ENCODE data around the gene WWC1.
A peak's percentile ranks its signal among the peaks of the same experiment; 100 is the strongest.

The WWC1 gene

DNA sequence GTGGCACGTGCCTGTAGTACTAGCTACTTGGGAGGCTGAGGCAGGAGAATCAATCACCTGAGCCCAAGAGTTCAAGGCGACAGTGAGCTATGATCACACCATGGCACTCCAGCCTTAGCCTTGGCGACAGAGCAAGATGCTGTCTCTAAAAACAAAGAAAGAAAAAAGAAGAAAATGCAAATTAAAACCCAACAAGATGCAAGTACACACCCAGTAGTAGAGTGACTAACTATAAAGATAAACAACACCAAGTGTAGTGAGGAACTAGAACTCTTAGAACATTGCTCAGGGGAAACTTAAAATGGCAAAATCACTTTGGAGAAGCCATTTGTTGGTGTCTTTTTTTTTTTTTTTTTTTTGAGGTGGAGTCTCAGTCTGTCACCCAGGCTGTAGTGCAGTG, 160.1 kb downstream of the WWC1 start:
- no peak for DNase-seq

DNA sequence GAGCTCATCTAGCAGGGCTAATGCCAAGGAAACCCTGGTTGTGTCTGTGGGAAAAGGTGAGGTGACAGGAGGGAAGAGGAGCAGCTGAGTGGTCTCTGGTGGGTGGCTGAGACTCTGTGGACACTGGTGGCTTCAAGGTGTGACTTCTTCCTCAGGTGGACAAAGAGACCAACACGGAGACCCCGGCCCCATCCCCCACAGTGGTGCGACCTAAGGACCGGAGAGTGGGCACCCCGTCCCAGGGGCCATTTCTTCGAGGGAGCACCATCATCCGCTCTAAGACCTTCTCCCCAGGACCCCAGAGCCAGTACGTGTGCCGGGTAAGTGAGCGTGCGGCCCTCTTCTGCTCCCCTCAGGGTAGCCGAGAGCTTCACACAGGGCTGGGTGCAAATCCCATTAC, 163.8 kb downstream of the WWC1 start:
- no peak for DNase-seq

DNA sequence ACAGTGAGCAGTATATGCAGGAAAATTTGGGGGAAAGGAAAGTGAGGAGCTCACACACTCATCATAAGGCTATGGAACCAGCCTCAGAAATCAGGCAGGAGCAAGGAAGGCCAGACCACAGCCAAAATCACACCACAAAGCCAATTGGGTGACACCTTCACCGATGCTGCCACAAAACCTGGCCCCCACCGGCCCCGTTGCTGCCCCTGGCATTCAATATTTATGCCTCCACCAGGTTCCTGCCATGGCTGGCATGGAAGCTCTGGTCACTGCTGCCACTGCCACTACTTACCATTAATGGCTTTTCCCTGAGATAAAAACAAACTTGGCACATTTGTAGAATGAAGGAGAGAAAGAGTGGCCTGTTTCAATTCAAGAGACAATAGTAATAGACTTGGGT, 166.1 kb downstream of the WWC1 start:
- no peak for DNase-seq

DNA sequence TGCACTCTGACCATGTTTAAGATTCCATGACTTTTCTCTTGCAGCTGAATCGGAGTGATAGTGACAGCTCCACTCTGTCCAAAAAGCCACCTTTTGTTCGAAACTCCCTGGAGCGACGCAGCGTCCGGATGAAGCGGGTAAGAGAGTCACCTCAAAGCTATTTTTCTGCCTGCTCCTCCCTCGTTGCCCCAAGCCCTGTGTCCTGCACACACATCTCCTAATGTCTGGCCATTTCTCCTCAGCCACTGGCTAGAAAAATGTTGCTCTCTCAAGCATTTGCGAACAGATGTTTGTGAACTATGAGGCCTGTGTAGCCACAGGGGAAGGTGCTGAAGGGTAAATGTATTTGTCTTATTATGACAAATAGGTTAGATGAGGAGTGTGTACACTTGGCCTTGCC, 169.2 kb downstream of the WWC1 start:
- no peak for DNase-seq

DNA sequence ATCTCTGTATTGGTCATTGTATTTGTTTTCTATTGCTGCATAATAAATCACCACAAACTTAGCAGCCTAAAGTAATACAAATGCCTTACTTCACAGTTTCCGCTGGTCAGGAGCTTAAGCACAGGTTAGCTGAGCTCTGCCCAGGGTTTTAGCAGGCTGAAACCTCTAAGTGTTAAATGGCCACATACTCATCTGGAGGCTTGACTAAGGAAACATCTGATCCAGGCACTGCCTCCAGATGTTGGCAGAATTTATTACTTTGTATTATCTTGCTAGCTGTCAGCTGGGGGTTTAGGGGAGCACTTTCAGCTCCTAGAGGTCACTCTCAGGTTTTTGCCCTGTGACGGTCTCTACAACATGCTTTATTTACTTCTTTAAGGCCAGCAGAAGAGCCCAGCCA, 171.6 kb downstream of the WWC1 start:
- no peak for DNase-seq

DNA sequence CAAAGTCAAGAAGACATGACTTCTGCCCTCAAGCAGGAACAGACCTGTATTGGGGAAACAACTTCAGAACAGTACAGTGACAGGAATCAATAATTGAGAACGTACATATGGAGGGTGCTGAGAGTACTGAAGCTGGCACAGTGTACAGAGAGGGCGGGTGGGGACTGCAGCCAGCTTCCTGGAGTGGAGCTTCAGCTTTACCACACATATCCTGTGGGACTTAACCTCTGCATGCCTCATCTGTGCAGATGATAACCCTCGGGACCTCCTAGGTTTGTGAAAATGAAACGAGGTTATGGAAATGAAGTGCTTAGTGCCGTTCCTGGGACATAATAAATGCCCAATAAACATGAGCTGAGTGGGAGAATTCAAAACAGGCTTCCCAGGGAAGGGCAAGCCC, 172.8 kb downstream of the WWC1 start:
- no peak for DNase-seq

DNA sequence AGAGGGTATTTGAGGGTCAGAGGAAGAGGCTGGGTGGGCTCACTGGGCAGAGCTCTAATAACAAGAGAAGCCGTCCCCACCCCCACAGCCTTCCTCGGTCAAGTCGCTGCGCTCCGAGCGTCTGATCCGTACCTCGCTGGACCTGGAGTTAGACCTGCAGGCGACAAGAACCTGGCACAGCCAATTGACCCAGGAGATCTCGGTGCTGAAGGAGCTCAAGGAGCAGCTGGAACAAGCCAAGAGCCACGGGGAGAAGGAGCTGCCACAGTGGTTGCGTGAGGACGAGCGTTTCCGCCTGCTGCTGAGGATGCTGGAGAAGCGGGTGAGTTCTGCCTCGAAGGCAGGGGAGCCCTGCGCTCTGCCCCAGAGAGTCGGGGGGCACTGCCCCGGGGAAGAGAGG, 173.2 kb downstream of the WWC1 start:
- DNase-seq: no peak

DNA sequence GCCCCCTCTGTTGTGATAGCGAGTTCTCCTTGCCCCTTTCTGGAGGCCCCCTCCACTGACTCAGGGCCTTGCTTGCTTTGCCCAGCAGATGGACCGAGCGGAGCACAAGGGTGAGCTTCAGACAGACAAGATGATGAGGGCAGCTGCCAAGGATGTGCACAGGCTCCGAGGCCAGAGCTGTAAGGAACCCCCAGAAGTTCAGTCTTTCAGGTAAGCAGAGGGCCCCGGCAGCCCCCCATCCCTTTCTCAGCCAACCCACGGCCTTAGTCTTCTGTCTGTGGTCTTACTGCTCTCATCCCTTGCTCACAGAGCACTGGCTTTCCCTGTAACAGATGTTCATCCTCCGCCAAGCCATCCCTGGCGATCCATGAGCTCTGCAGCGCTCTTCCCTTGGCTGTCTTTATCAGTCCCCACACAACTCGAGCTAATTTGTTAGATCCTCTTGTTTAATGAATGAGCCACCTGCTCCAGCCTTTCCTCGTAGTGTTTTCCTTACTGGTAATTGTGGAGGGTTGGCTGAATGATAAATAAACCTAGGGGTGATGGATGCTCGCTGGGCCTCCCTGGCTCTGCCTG, 176.4 kb downstream of the WWC1 start:
- no peak for DNase-seq

DNA sequence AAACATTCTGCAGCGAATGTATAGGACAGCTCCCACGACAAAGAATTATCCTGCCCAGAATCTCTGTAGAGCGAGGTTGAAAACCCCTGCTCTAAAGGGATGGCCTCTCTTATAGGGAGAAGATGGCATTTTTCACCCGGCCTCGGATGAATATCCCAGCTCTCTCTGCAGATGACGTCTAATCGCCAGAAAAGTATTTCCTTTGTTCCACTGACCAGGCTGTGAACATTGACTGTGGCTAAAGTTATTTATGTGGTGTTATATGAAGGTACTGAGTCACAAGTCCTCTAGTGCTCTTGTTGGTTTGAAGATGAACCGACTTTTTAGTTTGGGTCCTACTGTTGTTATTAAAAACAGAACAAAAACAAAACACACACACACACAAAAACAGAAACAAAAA, 177.4 kb downstream of the WWC1 start:
- DNase-seq: no peak

DNA sequence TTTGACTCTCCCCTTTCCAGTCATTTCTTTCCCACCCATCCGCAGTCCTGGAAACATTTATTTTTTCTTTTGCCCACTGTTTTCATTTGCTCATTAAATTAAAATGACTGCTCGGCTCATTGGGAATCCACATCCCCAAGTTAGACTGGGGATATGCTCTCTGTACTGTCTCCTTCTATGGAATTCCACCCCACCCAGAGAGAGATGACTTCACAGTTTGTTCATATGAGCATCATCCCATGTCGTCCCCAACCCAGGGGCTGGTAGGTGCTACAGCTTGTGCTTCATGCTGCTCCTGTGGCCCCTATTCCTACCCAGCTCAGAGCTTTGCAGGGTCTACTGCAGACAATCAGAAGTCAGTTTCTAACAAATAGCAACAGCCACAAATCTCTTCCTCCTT, 178.4 kb downstream of the WWC1 start:
- no peak for DNase-seq

DNA sequence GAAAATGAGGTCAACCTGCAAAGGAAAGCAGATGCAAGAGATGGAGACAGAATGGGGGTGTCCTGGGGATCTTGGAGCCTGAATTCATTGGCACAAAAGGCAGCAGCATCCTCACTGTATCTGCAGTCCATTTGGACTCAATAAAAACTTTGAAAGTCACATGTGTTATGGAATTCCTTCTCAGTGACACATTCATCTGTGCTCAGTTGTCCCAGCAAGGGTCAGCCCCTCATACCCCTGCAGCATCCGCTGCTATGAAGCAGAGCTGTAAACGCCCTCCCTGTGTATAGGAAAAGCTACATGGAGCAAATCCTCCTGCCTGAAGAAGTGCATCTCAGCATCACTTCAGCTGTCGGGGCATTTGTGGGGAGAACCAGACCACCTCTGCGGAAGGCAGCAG, 180.3 kb downstream of the WWC1 start:
- no peak for DNase-seq

DNA sequence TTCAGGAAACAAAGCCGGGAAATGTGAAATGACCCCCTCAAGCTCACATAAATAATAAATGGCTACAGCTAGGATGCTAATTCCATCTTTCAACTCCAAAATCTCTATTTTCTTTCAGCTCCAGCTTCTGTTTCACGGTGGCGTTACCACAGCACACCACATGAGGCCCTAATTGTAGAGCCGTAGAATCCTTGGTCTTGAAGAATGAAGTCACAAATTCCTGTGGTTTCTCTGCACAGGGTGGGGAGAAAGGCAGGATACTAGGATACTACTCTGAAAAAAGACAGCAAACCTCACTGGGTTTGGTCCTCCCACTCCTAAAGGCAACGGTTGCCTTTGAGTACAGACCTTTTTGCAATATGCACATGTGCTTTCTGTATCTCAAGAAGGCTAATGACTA, 180.9 kb downstream of the WWC1 start:
- DNase-seq: no peak

DNA sequence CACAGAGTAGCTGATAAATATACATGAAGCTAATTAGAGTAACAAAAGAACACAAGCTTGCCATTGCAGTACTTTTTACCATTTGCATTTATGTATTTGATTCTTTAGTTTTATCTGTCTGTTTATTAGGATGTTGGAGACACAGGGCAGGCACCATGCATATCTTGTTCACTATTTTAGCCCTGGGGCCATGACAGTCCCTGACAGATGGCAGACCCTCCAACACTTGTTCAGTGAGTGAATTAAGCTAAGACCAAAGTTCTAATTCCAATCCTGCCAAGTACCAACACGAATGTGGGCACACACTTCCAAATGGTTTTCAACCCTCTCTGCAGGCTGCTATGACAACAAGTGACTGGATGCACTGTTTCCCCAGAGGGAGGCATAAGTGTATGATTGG, 182.9 kb downstream of the WWC1 start:
- DNase-seq: no peak

DNA sequence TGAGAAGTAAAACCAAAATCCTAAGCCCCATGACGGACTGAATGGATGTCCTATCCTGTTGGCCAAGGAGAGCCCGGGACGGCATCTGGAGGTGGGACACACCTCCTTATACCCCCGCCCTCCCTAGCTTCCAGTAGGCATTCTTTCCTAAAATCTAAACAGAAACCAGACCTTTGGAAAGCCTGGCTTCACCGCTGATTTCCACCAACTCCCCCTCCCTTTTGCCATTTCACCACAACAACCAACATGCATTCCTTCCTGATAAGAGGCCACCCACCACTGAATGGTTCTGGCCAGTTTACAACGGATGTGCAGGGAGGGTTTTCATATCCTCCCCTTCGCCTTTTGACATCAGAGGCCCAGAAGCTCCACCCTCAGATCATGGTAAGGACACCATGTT, 185.6 kb downstream of the WWC1 start:
- DNase-seq: peak; percentile 81

DNA sequence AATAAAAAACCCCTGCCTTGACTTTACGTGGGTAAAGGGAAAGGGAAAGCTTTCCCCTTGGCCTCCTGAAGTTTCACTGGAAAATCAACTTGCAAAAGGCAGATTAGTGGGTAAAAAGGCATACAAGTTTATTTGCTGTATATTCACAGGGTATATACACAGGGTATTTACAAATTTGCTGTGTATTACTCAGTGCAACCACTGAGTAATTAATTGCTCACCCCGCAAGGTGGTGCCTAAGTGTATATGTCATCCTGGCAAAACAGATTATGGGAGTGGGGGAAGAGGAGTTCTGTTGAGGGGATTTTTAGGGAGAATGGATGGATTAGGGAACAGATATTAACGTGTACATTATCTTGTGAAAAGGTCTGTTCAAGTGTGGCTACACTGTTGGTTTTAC, 187.7 kb downstream of the WWC1 start:
- no peak for DNase-seq

DNA sequence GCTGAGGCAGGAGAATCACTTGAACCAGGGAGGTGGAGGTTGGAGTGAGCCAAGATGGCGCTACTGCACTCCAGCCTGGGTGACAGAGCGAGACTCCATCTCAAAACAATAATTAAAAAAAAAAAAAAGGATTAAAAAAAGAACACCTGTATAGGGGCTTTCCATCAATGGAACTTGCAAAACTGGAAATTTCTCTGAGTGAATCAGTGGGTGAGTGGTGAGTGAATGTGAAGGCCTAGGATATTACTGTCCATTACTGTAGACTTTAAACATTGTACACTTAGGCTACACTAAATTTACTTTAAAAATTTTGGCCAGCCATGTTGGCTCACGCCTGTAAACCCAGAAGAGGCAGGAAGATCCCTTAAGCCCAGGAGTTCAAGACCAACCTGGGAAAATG, 189.2 kb downstream of the WWC1 start:
- no peak for DNase-seq

DNA sequence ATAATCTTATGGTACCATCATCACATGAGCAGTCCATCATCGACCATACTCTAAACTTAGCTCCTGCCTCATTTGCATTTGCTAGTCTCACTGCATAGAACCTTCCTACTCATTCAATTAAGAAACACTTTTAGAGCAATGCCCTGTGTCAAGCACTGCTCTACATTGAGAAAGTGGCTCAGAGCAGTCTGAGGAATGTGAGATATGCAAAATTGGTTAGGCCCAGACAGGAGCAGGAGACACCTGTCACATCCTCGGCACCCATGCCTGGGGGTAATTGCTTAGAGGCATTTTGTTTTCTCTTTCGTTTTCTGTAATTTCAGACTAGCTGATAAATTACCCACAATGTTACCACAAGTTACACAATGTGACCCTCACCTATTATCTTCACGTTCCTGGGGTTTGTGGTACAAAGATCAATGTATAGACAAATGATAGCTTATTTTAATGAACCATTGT, 189.9 kb downstream of the WWC1 start:
- peak; percentile 14 for DNase-seq

DNA sequence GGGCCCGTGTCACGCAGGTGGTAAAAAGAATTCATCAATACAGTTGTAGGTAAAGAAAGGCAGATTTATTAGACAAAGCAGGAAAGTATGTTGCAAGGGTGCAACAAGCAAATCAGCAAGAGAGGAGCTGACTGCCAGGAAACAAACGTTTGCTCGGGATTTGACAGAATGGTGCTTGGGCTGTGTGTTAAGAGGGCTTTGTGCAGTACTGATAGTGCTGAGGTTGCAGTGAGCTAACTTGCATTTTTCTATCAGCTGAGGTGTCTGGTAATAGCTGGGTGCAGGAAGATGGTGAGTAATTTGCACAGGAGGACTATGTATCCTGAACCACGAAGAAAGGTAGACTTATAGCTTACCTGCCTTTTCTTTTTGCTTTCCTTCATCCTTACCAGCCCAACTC, 190.9 kb downstream of the WWC1 start:
- no peak for DNase-seq

DNA sequence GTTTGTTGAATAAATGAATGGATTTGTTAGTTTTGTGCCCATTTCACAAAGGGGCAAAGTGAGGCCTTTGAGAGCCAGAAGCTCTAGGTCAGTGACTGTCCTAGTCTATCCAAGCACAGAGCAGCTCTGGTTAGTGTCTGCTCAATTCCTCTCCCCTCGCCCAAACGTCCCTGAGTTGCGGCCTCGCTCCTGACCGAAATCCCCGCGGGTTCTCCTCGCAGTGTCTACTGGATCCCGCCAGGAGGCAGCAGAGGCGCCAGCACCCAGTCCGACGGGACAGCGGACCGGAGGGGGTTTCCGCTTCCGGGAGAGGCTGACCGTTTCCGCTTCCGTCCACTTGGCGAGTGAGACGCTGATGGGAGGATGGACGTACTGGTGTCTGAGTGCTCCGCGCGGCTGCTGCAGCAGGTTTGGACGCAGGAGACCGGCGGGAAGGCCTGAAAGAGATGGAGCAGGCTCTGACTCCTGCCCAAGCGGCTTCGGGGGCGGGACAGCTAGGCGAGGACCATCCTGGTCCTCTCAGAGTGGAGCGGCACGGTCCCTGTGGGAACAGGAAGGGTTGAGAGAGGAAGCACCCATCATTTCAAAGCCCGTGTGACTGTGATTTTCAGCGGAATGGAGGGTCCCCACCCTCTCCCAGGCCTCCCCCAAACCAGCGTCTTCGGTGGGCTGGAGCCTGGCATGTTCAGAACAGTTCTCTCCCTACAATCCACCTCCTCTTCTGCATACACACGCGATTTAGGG, 194.9 kb downstream of the WWC1 start, which contains the start of gene RARS1:
TSS of gene RARS1 (plus strand) at position 336 of the 744 bp plus-strand sequence. CDS start at position 364, 28 bp downstream.
- DNase-seq: peak; percentile 96

DNA sequence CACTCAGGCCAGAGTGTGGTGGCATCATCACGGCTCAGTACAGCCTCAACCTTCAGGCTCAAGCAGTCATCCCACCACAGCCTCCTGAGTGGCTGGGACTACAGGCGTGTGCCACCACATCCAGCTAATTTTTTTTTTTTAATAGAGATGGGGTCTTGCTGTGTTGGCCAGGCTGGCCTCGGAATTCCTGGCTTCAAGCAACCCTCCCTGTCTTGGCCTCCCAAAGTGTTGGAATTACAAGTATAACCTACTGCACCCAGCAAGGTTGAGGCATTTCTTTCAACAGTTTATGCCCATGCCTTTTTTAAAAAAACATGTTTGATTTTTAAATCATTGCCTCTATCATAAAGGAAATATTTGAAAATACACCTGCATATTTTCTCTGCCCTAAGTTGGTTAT, 197.6 kb downstream of the WWC1 start:
- DNase-seq: no peak

DNA sequence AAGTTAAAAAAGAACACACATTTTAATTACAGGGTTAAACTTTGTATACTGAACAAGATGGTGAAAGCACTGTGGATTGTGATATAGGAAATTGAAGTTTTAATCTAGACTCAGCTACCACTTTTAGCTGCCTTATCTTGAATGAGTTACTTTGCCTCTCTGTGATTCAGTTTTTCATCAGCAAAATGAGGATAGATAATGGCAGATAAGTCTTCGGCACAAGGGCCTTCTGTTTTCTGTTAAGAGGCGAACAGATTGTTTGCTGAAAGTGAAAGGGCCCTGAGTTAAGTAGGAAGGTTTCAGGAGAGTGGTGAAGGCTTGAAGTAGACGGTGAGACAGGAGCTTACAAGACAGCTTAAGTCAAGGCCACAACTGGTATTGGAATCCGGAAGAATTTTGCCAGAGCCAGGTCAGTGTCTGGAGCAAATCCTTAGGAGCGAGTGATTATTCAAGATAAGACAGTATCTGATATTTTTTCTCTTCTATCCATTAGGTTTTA, 202.7 kb downstream of the WWC1 start:
- no peak for DNase-seq

DNA sequence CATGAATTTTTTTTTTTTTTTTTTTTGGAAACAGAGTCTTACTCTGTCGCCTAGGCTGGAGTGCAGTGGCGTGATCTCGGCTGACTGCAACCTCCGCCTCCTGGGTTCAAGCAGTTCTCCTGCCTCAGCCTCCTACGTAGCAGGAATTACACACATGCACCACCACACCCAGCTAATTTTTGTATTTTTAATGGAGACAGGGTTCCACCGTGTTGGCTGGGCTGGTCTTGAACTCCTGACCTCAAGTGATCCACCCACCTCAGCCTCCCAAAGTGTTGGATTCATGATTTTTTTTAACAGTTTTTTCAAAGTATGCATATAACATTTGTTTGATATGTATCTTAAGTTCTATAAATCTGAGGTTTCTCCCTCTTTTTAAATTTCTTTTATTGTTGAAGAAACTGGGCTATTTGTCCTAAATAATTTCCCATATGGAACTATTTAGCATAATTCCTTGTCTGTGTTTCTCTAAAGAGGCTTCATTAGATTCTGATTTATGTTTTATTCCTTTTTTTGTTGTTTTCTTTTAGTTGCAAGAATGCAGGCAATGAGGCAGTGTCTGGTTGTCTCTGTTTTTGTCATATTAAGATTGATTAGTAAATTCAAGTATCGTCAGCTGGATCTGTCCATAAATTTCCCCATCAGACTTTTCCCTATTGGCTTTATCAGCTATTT, 211.3 kb downstream of the WWC1 start:
- no peak for DNase-seq

DNA sequence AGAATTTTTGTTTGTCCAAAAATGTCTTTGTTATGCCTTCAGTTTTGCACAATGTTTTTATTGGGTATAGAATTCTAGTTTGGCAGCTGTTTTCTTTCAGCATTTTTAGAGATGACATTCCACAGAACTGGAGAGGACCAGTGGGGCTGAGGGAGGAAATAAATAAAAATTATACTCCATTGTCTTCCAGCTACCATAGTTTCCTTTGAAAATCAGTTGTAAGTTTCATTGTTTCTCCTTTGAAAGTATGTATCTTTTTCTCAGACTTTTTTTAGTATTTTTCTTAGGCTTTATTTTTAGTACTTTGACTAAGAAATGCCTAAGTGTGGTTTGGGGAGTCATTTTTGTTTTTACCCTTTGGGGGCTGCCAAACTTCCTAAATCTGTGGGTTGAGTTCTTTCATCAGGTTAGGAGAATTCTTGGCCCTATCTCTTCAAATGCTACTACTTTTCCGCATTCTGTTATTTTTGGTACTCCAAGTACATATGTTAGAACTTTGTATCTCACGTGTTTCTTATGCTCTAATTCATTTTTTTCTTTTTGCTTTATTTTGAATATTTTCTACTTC, 222.5 kb downstream of the WWC1 start:
- DNase-seq: no peak
